Activated naive CD4-positive, alpha-beta T cell treated with anti-CD3 and anti-CD28 coated beads, Interleukin-2, amount 10 ng/mL, durations not matched to agents 7 days and 5 days (primary cell): ENCODE measurements around the gene MRPL51.
"Not testable (repeated sequence)": the region's sequence is repeated elsewhere in the genome, so short reads cannot be mapped to it uniquely, and the experiment has no call there.

ENCODE experiments used
- CTCF ChIA-PET: fragments of 350-600 bp; sonication (Branson Sonifier 250); formaldehyde crosslinking; loops from one replicate; lab custom pipeline; 2021; ENCODE audit warnings: antibody characterized with exemption; lab: Charles Lee
- DNase-seq: peaks from one replicate; pipeline ENCODE4 v3.0.0-alpha.2; 2020
- H3K27ac Mint-ChIP-seq: one replicate; pipeline ENCODE4 v1.8.0; 2021; ENCODE audit warnings: mild to moderate bottlenecking, moderate library complexity, mixed read lengths
- H3K27me3 Mint-ChIP-seq: one replicate; pipeline ENCODE4 v1.8.0; 2021; ENCODE audit warnings: mild to moderate bottlenecking, mixed read lengths
- H3K36me3 Mint-ChIP-seq: one replicate; pipeline ENCODE4 v1.8.0; 2021; ENCODE audit warnings: mixed read lengths
- H3K4me1 Mint-ChIP-seq: one replicate; pipeline ENCODE4 v1.8.0; 2021; ENCODE audit warnings: mixed read lengths
- H3K4me3 Mint-ChIP-seq: one replicate; pipeline ENCODE4 v1.8.0; 2021; ENCODE audit warnings: mild to moderate bottlenecking, moderate library complexity, mixed read lengths
- H3K9me3 Mint-ChIP-seq: one replicate; pipeline ENCODE4 v1.8.0; 2021; ENCODE audit warnings: mixed read lengths

The MRPL51 gene

DNA sequence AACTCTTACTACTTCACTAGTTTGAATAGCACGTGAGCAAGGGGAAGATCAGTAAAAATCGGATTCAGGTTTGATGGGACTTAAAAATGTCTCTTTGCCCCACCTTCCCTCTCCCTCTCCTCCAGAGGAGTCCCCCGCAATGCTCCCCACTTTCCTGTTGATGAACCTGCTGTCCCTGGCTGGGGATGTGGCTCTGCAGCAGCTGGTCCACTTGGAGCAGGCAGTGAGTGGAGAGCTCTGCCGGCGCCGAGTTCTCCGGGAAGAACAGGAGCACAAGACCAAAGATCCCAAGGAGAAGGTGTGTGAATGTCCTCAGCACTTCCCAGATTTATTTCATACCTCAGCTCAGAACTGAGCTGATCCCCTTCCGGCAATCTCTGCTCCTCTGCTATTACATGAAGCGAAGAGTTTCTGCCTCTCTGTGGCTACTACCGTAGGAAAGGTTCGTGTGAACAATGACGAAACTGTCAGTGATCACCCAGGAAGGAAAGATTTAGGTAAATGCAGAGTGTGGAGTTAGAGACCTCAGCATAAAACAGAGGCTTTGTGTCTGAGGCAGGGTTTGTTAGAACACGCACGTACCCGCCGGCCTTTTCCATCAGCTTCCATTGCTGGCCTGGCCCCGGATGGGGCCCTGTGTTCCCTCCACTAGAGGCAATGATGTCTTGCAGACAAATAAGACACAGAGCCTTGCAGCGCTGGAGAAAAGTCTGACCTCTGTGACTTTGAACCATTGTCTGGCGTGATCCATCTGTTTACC is 33.9 kb upstream of the MRPL51 start:
- Mint-ChIP-seq H3K9me3 (no peaks in the 10 kb centered on the region), H3K36me3 (peaks cover 81% of the 10 kb centered on the region), H3K27ac (no peak overlapping the region), H3K4me1 (peaks cover 9% of the 10 kb centered on the region), H3K27me3 (no peaks in the 10 kb centered on the region), H3K4me3 (no peak overlapping the region)
- DNase-seq: no peak
- CTCF ChIA-PET: no interaction called here

DNA sequence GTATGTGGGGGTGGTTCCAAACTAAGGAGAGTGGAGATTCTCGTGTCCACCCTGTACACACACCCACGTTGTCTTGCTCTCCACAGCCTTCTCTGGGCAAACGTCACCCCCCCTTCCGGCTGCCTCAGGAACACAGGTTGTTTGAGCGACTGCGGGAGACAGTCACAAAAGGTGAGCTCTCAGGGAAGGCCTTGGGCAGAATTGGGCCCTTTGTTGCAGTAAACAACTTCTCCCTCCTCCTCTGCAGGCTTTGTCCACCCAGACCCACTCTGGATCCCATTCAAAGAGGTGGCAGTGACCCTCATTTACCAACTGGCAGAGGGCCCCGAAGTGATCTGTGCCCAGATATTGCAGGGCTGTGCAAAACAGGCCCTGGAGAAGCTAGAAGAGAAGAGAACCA is 33.1 kb upstream of the MRPL51 start:
- Mint-ChIP-seq H3K27me3 (no peaks in the 10 kb centered on the region), H3K9me3 (no peaks in the 10 kb centered on the region), H3K36me3 (peaks cover 84% of the 10 kb centered on the region), H3K4me1 (peaks cover 5% of the 10 kb centered on the region), H3K4me3 (no peak overlapping the region), H3K27ac (peak overlapping the region; percentile 46)
- no peak for DNase-seq
- CTCF ChIA-PET: no interaction called here

DNA sequence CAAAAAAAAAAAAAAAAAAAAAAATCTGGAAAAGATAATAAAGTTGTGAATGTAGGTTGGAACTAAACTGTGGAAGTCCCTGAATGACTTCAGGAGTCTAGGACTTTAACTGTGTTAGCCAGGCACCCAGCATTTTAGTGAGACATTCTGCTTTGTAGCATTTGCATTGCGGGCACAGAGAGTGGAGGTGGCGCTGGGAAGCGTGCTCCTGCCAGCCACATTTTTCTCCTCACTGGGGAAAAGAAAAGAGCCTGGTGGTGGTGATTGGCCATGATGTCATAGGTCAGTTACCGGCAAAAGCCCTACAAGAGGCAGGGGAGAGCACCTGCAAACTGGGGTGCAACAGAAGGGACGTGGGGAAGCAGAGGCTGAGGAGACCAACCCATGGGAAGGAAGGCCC is 31.6 kb upstream of the MRPL51 start:
- H3K36me3 Mint-ChIP-seq: peaks cover 80% of the 10 kb centered on the region

GRCh38 chr12:6523708-6524107 is 30.6 kb upstream of the MRPL51 start:
- peaks cover 78% of the 10 kb centered on the region for H3K36me3 Mint-ChIP-seq
- CTCF ChIA-PET: interaction anchor here (0.9 to 1.0 kb wide), 2 partner anchors 11 to 103 kb away, joined by 3 read pairs; no protein-coding TSS in a partner anchor
- no peaks in the 10 kb centered on the region for H3K27me3 Mint-ChIP-seq
- H3K4me1 Mint-ChIP-seq: peaks cover 2% of the 10 kb centered on the region
- no peak overlapping the region for H3K4me3 Mint-ChIP-seq
- no peak for DNase-seq
- no peaks in the 10 kb centered on the region for H3K9me3 Mint-ChIP-seq
- H3K27ac Mint-ChIP-seq: no peak overlapping the region

More for the DNA sequence above, 31.6 kb upstream of the MRPL51 start:
- Mint-ChIP-seq H3K9me3 (no peaks in the 10 kb centered on the region), H3K27me3 (no peaks in the 10 kb centered on the region), H3K4me3 (no peak overlapping the region), H3K4me1 (peaks cover 2% of the 10 kb centered on the region), H3K27ac (no peak overlapping the region)
- DNase-seq: no peak
- CTCF ChIA-PET: no interaction called here

DNA sequence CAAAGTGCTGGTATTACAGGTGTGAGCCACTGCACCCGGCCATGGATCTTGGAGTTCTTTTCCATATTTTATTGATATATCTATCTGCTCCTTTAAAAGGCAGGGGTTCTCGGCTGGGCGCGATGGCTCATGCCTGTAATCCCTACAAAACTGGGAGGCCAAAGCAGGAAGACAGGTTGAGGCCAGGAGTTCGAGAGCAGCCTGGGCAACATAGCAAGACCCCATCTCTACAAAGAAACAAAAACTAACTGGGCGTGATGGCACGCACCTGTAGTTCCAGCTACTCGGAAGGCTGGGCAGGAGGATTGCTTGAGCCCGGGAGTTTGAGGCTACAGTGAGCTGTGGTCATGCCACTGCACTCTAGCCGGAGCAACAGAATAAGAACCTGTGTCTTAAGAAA is 29.1 kb upstream of the MRPL51 start:
- no peaks in the 10 kb centered on the region for H3K27me3 Mint-ChIP-seq
- H3K36me3 Mint-ChIP-seq: peaks cover 71% of the 10 kb centered on the region
- H3K4me1 Mint-ChIP-seq: peaks cover 2% of the 10 kb centered on the region
- H3K27ac Mint-ChIP-seq: no peak overlapping the region
- no peak overlapping the region for H3K4me3 Mint-ChIP-seq
- DNase-seq: no peak
- no peaks in the 10 kb centered on the region for H3K9me3 Mint-ChIP-seq
- CTCF ChIA-PET: no interaction called here

DNA sequence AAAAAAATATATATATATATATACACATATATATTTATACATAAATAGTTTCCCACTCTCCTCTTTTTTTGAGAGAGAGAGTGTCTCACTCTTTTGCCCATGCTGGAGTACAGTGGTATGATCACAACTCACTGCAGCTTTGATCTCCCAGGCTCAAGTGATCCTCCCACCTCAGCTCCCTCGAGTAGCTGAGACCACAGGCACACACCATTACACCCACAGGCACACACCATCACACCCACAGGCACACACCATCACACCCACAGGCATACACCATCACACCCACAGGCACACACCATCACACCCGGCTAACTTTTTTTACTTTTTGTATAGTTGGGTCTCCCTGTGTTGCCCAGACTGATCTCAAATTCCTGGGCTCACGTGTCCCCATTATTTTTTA is 27.1 kb upstream of the MRPL51 start:
- Mint-ChIP-seq H3K4me3 (no peak overlapping the region), H3K27me3 (no peaks in the 10 kb centered on the region), H3K9me3 (no peaks in the 10 kb centered on the region), H3K36me3 (peaks cover 73% of the 10 kb centered on the region), H3K4me1 (peaks cover 2% of the 10 kb centered on the region), H3K27ac (no peak overlapping the region)
- CTCF ChIA-PET: no interaction called here
- DNase-seq: no peak

DNA sequence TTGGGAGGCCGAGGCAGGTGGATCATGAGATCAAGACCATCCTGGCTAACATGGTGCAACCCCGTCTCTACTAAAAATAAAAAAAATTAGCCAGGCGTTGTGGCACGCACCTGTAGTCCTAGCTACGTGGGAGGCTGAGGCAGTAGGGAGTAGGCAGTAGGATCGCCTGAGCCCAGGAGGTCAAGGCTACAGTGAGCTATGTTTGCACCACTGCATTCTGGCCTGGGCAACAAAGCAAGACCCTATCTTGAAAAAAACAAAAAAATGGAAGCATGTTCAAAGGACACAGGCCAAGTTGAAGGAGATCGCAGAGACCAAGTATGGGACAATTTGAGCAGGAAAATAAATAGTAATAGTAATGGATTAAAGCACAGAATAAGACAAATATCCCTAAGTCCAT is 15.0 kb upstream of the MRPL51 start:
- Mint-ChIP-seq H3K4me1 (peaks cover 14% of the 10 kb centered on the region), H3K36me3 (peaks cover 48% of the 10 kb centered on the region), H3K27me3 (no peaks in the 10 kb centered on the region), H3K27ac (no peak overlapping the region), H3K9me3 (no peaks in the 10 kb centered on the region), H3K4me3 (no peak overlapping the region)
- CTCF ChIA-PET: interaction anchor here (1.4 kb wide), 1 partner anchor 9 kb away, joined by 3 read pairs; no protein-coding TSS in a partner anchor
- no peak for DNase-seq

DNA sequence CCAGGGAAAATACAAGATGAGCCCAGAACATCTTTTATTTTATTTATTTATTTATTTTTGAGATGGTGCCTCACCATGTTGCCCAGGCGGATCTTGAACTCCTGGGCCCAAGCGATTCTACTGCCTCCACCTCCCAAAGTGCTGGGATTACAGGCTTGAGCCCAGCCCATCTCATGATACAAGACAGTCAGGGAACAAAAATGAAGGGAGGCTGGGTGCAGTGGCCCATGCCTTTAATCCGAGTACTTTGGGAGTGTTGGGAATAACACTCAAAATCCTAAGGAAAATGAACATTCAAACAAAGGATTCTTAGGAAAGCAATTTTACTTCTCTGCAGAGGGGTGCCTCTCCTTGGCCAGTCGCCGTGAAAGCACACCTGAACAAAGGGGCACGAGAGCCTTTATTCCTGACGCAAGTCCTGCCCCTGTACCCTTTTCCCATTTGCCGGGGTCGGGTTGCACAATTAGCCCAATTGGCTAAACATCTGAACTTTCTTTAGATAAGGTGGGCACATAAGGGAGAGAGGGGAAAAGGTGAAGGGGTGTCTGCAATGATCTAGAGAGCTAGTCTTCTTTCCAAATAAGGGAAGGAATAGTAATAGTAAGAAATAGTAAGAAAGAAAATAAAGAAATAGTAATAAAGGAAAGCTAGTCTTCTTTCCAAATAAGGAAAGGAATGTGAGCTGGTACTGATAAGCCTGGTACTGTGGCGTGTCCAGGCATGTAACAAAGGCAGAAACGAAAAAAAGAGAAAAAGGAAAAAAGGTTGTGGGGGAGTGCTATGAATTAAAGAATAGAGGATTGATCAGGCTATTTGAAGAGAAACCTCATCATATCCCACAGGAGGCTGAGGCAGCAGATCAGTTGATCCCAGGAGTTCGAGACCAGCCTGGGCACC is 14.3 kb upstream of the MRPL51 start:
- H3K36me3 Mint-ChIP-seq: peaks cover 40% of the 10 kb centered on the region
- no peak overlapping the region for H3K27ac Mint-ChIP-seq
- no peaks in the 10 kb centered on the region for H3K27me3 Mint-ChIP-seq
- peaks cover 14% of the 10 kb centered on the region for H3K4me1 Mint-ChIP-seq
- H3K4me3 Mint-ChIP-seq: no peak overlapping the region
- CTCF ChIA-PET: interaction anchor here (0.6 to 1.4 kb wide), 2 partner anchors 10 to 140 kb away, joined by 3 to 4 read pairs; no protein-coding TSS in a partner anchor
- no peaks in the 10 kb centered on the region for H3K9me3 Mint-ChIP-seq
- DNase-seq: no peak

GRCh38 chr12:6500466-6500865 is 7.4 kb upstream of the MRPL51 start:
- Mint-ChIP-seq H3K4me1 (peaks cover 23% of the 10 kb centered on the region), H3K27ac (no peak overlapping the region)

DNA sequence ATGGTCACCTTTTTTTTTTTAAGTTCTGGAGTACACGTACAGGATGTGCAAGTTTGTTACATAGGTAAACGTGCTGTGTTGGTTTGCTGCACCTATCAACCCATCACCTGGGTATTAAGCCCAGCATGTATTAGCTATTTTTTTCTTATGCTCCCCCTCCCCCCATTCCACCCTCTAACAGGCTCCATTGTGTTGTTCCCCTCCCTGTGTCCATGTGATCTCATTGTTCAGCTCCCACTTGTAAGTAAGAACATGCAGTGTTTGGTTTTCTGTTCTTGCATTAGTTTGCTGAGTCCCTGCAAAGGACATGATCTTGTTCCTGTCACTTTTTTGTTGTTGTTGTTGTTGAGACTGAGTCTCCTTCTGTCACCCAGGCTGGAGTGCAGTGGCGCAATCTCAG is 4.2 kb upstream of the MRPL51 start:
- peak overlapping the region; percentile 24 for H3K27ac Mint-ChIP-seq
- H3K9me3 Mint-ChIP-seq, H3K27me3 Mint-ChIP-seq, DNase-seq, H3K4me3 Mint-ChIP-seq: not testable (repeated sequence)
- CTCF ChIA-PET: interaction anchor here (0.6 to 2.5 kb wide), 6 partner anchors 9 to 509 kb away, joined by 3 to 9 read pairs (median 4); no protein-coding TSS in a partner anchor
- peaks cover 37% of the 10 kb centered on the region for H3K36me3 Mint-ChIP-seq
- peaks cover 41% of the 10 kb centered on the region for H3K4me1 Mint-ChIP-seq

More at GRCh38 chr12:6500466-6500865, 7.4 kb upstream of the MRPL51 start:
- Mint-ChIP-seq H3K36me3 (peaks cover 30% of the 10 kb centered on the region), H3K27me3 (no peaks in the 10 kb centered on the region), H3K9me3 (no peaks in the 10 kb centered on the region), H3K4me3 (no peak overlapping the region)
- CTCF ChIA-PET: interaction anchor here (0.6 to 1.0 kb wide), 2 partner anchors 36 to 165 kb away, joined by 3 read pairs; no protein-coding TSS in a partner anchor
- DNase-seq: no peak

DNA sequence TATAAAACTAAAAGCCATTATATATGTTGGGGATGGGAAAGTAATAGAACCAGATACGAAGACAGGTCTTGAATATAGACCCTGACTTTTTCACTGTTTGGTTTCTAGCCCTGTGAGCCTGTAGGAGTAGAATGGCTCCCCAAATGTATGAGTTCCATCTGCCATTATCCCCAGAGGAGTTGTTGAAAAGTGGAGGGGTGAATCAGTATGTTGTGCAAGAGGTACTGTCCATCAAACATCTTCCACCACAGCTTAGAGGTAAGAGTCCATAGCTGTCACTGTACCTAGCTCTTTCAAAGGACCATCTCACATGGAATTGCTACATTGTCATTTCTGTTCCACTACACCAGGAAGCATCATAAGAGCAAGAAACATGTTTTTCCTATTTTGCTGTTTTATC is 1.9 kb upstream of the MRPL51 start:
- H3K36me3 Mint-ChIP-seq: peaks cover 49% of the 10 kb centered on the region
- CTCF ChIA-PET: interaction anchor here (0.7 to 2.5 kb wide), 8 partner anchors 23 to 189 kb away, joined by 3 to 9 read pairs (median 4); no protein-coding TSS in a partner anchor
- no peaks in the 10 kb centered on the region for H3K27me3 Mint-ChIP-seq
- peaks cover 48% of the 10 kb centered on the region for H3K4me1 Mint-ChIP-seq
- no peak for DNase-seq
- peak overlapping the region; percentile 93 for H3K4me3 Mint-ChIP-seq
- no peaks in the 10 kb centered on the region for H3K9me3 Mint-ChIP-seq
- peak overlapping the region; percentile 99 for H3K27ac Mint-ChIP-seq

- Mint-ChIP-seq H3K36me3 (peaks cover 49% of the 10 kb centered on the region), H3K4me3 (peak overlapping the region; percentile 93), H3K9me3 (no peaks in the 10 kb centered on the region), H3K27me3 (no peaks in the 10 kb centered on the region), H3K4me1 (peaks cover 48% of the 10 kb centered on the region), H3K27ac (peak overlapping the region; percentile 99)
- DNase-seq: peak; percentile 23
- CTCF ChIA-PET: interaction anchor here (0.7 to 1.2 kb wide), 6 partner anchors 23 to 190 kb away, joined by 3 to 4 read pairs (median 4); no protein-coding TSS in a partner anchor
Observed at GRCh38 chr12:6494258-6494743, 1.2 kb upstream of the MRPL51 start.

DNA sequence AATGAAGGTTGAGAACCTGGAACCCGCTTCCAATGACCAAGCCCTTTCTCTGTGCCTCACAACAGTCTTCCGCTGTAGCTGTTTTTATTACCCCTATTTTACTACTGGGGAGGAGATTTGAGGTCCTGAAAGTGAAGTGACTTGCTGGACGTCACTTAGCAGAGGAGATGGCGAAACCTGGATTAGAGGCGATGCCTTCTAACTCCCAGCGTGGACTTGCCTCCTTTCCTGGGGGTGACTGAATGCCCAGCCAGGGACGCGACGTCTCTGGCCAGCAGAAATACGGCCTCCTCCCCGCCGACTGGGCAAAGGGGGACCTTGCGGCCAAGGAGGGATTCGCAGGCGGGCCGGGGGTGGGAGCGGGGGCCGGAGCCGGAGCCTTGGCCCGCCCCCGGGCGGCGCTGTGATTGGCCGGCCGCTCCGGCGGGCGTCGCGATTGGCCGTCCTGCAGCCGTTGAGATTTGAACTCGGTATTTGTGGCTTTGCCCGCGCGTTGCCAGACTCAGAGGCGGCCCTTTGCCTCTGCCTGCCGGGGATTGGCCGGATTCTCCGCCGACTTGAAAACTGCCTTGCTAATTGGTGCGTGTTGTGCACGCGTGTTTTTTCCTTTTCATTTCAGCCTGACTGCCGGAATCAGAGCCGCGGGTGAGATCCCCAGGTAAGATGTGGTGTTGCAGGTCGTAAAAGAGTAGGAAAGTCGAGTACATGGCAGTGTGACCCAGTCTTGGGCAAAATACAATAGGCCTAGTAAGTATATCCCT is 615 bp upstream of the MRPL51 start, which contains the start of gene NCAPD2:
Gene NCAPD2 (plus strand): TSS at position 606 of the 761 bp plus-strand sequence. CDS start 997 bp downstream, outside the sequence.
- Mint-ChIP-seq H3K4me3 (peak within 1 kb of the TSS; percentile 93), H3K4me1 (peaks cover 48% of the 10 kb centered on the region), H3K27ac (peak within 1 kb of the TSS; percentile 99), H3K9me3 (no peaks in the 10 kb centered on the region), H3K27me3 (no peaks in the 10 kb centered on the region), H3K36me3 (peaks cover 48% of the 10 kb centered on the region)
- peak; percentile 98 for DNase-seq
- CTCF ChIA-PET: interaction anchor here (0.6 to 1.7 kb wide), 7 partner anchors 22 to 68 kb away, joined by 3 to 9 read pairs (median 3); no protein-coding TSS in a partner anchor
